ENCODE measurements around the gene AVP.

AVP gene

GRCh38 chr20:3111507-3111906 is 27.0 kb upstream of the AVP start:
- in situ Hi-C loops (cut with MboI; ENCODE audit: low sequenced_read_pairs): no loop called here

GRCh38 chr20:3109350-3110302 is 25.1 kb upstream of the AVP start:
- in situ Hi-C loops (cut with MboI; ENCODE audit: low sequenced_read_pairs): no loop called here

- in situ Hi-C loops (cut with MboI; ENCODE audit: low sequenced_read_pairs): no loop called here
Measured at GRCh38 chr20:3107464-3108025, 23.0 kb upstream of the AVP start.

- in situ Hi-C loops (cut with MboI; ENCODE audit: low sequenced_read_pairs): no loop called here
Measured at GRCh38 chr20:3106658-3107463, 22.3 kb upstream of the AVP start.

- in situ Hi-C loops (cut with MboI; ENCODE audit: low sequenced_read_pairs): no loop called here
Measured at GRCh38 chr20:3106185-3106584, 21.7 kb upstream of the AVP start.

- in situ Hi-C loops (cut with MboI; ENCODE audit: low sequenced_read_pairs): no loop called here
Measured at GRCh38 chr20:3105256-3106137, 21.0 kb upstream of the AVP start.

GRCh38 chr20:3103369-3104032 is 19.0 kb upstream of the AVP start:
- in situ Hi-C loops (cut with MboI; ENCODE audit: low sequenced_read_pairs): no loop called here

- in situ Hi-C loops (cut with MboI; ENCODE audit: low sequenced_read_pairs): no loop called here
Measured at GRCh38 chr20:3102575-3103368, 18.2 kb upstream of the AVP start.

- in situ Hi-C loops (cut with MboI; ENCODE audit: low sequenced_read_pairs): no loop called here
Measured at GRCh38 chr20:3101737-3102574, 17.4 kb upstream of the AVP start.

- in situ Hi-C loops (cut with MboI; ENCODE audit: low sequenced_read_pairs): no loop called here
Measured at GRCh38 chr20:3101251-3101650, 16.7 kb upstream of the AVP start.

GRCh38 chr20:3100480-3100879 is 16.0 kb upstream of the AVP start:
- in situ Hi-C loops (cut with MboI; ENCODE audit: low sequenced_read_pairs): no loop called here

GRCh38 chr20:3094848-3095629 is 10.5 kb upstream of the AVP start:
- in situ Hi-C loops (cut with MboI; ENCODE audit: low sequenced_read_pairs): no loop called here

GRCh38 chr20:3093861-3094361 is 9.4 kb upstream of the AVP start:
- in situ Hi-C loops (cut with MboI; ENCODE audit: low sequenced_read_pairs): no loop called here

- in situ Hi-C loops (cut with MboI; ENCODE audit: low sequenced_read_pairs): no loop called here
Measured at GRCh38 chr20:3092611-3093379, 8.3 kb upstream of the AVP start.

- in situ Hi-C loops (cut with MboI; ENCODE audit: low sequenced_read_pairs): no loop called here
Measured at GRCh38 chr20:3090565-3090964, 6.0 kb upstream of the AVP start.

GRCh38 chr20:3088031-3088430 is 3.5 kb upstream of the AVP start:
- in situ Hi-C loops (cut with MboI; ENCODE audit: low sequenced_read_pairs): no loop called here

Measured in HL-60/S4 treated with phorbol 12-myristate 13-acetate at 8.2 ng/mL for 4 days and 3 days (cell line).